Bone marrow (tissue), 2 donors: ENCODE results near the gene RAPGEF1.
"Not testable (repeated sequence)": the region's sequence is repeated elsewhere in the genome, so short reads cannot be mapped to it uniquely, and the experiment has no call there.

ENCODE experiments used
- DNase-seq, 2 donors: peaks; one replicate each; lab custom pipeline; 2025; lab: John Stamatoyannopoulos, UW

Gene RAPGEF1

GRCh38 chr9:131690941-131691573, 48.8 kb downstream of the RAPGEF1 start:
- no peak for DNase-seq

DNA sequence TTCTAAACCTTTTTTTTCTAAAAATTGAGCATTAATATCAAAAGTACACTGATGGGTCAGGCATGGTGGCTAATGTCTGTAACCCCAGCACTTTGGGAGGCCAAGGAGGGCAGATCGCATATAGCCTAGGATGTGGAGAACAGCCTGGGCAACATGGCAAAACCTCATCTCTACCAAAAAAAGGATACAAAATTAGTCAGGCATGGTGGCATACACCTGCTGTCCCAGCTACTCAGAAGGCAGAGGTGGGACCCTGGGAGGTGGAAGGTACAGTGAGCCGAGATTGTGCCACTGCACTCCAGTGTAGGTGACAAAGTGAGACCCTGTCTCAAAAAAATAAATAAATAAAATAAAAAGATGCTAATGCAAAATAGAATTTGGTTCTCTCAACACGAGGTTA, 49.4 kb downstream of the RAPGEF1 start:
- no peak for DNase-seq

GRCh38 chr9:131688377-131688776, 51.5 kb downstream of the RAPGEF1 start:
- DNase-seq = no peak

DNA sequence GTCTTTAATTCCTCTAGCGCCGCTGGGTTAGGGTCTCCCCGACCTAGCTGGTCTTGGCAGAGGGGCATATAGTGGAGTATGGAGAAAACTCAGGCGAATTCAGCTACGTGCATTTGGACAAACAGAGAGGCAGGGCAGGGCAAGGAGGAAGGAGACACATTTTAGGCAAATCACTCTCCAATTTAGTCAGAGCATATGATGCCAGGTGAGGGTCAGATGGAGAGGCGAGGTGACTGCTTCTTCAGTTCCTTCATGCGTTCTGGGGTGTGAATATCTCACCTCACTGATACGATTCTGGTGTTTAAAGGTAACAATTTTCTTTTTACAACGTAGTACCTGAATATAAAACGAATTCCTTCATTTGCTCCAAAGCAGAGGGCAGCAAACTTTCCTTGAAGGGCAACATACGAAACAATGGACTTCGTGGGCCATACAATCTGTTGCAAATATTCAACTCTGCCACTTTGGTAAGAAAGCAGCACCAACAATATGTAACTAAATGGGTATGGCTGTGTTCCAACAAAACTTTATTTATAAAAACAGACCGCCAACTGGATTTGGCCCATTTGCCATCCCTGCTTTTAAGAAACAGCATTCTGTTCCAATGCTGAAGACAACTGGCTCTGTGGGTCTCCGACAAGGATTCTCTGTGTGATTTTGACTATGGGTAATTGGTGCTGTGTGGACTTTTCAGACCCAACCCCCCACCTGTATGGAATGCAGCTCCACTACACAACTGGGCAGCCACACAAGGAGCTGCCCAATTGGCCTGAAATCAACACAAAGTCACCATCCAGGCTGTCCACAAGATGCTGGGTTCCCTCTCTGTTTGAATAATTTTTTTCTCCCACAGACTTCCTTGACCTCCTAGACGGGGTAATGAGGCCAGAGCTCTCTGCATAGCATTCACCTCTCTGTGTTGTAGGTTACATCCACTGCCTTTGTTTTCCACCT, 53.8 kb downstream of the RAPGEF1 start:
- no peak for DNase-seq

DNA sequence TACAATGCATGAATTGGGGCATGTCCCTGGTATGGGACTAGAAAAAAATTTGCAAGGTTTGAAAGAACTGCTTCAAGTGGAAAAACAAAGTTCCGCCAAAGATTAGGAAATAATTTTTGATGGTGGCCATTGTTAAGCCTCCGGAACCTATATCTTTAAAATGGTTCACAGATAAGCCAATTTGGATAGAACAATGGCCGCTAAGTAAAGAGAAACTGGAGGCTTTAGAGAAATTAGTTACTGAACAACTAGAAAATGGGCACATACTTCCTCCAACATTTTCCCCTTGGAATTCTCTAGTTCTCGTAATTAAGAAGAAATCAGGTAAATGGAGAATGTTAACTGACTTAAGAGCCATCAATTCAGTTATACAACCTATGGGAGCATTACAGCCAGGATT, 56.8 kb downstream of the RAPGEF1 start:
- DNase-seq = not testable (repeated sequence)

GRCh38 chr9:131682261-131682660, 57.6 kb downstream of the RAPGEF1 start:
- no peak for DNase-seq

GRCh38 chr9:131681826-131682225, 58.0 kb downstream of the RAPGEF1 start:
- not testable (repeated sequence) for DNase-seq

- DNase-seq = not testable (repeated sequence)
Measured at GRCh38 chr9:131681108-131681507, 58.8 kb downstream of the RAPGEF1 start.

DNA sequence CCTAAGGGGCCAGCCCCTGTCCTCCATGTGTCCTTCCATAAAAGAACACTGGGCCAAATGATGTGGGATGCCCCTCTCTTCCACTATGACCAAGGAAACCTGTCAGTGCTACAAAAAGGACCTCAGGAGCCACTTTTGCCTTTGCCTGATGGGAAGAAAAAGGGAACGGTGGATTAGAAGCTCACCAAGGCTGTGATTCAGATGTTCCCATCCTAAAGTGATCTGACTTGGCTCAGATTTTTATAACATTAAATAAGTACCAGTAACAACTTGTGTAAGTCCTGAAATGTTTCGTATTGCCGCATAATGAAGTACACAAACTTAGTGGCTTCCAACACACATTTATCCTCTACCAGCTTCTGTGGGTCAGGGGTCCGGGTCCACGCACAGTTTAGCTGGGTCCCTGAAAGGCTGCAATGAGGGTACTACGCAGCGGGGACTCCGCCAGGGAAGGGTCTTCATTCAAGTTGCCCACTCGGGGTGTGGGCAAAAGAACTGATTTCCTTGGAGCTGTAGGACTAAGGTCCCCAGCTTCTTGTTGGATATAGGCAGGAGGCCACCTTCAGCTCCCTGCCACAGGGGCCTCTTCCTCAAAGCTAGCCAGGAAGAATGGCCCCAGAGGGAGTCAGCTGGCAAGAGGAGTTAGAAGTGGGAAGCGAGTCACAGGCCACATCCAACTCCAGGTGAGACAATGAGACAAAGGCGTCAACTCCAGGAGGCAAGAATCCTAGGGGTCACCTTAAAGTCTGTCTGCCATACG, 60.4 kb downstream of the RAPGEF1 start:
- DNase-seq = no peak

DNA sequence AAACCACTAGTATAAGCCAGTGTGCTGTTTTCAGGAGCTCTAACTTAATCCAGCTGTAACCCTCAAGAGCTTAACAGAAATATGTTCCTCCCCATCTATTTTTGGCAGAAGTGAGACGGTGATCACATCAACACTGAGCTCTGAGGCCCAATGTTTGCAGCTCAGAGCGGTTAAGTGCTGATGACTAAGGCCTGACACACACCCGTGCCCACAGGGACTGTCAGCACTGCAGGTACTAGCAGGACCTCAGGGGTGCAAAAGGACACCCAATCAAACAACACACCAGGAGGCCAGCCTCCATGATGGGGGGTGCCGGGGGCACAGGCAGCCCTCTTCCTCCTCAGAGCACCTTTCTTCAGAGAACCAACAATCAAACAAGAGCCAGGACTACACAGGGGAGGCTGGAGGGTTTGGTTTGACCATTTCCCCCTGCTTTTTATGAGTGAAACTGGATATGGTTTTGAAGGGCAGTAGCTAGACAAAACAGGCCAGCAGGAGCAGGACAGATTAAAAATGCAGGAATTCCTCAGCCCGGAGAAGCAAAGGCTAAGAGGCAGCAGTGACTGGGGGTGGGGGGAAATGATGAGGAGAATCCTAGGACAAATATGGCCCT, 61.3 kb downstream of the RAPGEF1 start:
- peak; percentile 22 to 84 for DNase-seq

- peak in 1 of 2 donors; percentile 53 for DNase-seq
Measured at GRCh38 chr9:131677444-131678180, 62.3 kb downstream of the RAPGEF1 start.

- no peak for DNase-seq
Measured at GRCh38 chr9:131677049-131677443, 62.8 kb downstream of the RAPGEF1 start.

DNA sequence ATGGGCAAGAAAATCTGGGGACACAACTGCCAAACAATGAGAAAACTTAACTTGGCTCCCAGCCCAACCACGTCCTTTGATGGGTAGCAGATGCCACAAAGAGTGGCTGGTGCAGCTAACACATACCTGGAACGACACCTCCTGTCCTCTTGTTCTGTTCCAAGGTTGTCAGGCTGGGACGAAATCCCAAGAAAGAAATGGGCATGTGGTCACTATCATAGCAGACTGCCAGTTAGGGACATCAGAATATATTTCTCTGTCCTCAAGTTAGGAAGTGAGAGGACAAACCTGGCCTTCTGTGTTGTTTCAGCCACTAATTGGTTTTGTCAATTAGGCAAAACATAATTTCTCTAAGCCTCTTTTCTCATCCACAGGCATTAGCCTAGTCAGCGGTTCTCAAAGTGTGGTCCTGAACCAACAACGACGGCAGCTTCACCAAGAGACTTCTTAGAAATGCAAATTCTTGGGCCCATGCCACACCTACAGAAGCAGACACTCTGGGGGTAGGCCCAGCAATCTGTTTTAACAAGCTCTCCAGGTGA, 63.4 kb downstream of the RAPGEF1 start:
- DNase-seq = no peak

GRCh38 chr9:131675437-131676022, 64.3 kb downstream of the RAPGEF1 start:
- DNase-seq = no peak

GRCh38 chr9:131674425-131675421, 65.2 kb downstream of the RAPGEF1 start:
- DNase-seq = no peak

- DNase-seq = no peak
Measured at GRCh38 chr9:131673531-131673930, 66.3 kb downstream of the RAPGEF1 start.

DNA sequence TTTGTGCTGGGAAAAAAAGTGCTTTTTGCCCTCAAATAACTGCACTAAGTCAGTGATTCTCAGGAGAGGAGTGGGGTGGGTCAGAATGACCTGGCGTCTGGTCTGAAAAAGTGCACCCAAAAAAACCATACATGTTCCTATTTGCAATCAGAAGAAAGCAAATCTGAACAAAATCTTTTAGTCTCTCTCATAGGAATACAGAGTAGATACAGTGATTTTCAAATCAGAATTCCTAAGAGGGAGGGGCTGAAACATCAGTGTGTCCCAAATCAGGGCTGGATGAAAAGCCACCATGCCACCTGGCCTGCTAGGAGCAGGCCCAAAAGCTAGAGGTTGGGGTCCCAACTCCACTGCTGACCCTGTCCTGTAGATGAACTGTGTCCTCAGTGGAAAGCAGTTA, 66.8 kb downstream of the RAPGEF1 start:
- no peak for DNase-seq

GRCh38 chr9:131672451-131672850, 67.4 kb downstream of the RAPGEF1 start:
- DNase-seq = no peak

- DNase-seq = no peak
Measured at GRCh38 chr9:131671133-131671520, 68.7 kb downstream of the RAPGEF1 start.
